GM12864 (cell line): ENCODE measurements around the gene C11orf21.

Experiments
- DNase-seq: peaks from one replicate; pipeline ENCODE4 v3.0.0-alpha.2; 2011; ENCODE audit warnings: low read depth
- H3K4me3 ChIP-seq: 2 replicates; pipeline ENCODE4 v1.5.1; 2011; ENCODE audit warnings: mild to moderate bottlenecking, low read depth, low read length, control low read depth
- TF ChIP-seq, protein P1 (sequence below): IDR thresholded peaks from 2 replicates; pipeline ENCODE4 v1.5.1; 2011; ENCODE audit warnings: low read depth, mild to moderate bottlenecking, moderate library complexity, low read length, control low read depth, inconsistent platforms; ENCODE audit errors: missing control alignments

Gene C11orf21

DNA sequence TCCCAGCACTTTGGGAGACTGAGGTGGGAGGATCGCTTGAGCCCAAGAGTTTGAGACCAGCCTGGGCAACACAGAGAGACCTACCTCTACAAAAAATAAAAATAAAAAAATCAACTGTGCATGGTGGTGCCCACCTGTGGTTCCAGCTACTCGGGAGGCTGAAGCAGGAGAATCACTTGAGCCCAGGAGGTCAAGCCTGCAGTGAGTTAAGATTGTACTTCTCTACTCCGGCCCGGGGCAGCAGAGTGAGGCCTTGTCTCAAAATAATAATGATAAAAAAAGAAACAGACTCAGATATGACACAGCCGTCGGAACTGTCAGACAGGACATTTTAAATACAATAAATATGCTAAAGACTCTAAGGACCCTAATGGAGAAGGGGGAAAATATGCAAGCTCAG lies 49.7 kb downstream of the C11orf21 start:
- H3K4me3 ChIP-seq: no peak overlapping the region
- TF ChIP-seq, protein P1, sequence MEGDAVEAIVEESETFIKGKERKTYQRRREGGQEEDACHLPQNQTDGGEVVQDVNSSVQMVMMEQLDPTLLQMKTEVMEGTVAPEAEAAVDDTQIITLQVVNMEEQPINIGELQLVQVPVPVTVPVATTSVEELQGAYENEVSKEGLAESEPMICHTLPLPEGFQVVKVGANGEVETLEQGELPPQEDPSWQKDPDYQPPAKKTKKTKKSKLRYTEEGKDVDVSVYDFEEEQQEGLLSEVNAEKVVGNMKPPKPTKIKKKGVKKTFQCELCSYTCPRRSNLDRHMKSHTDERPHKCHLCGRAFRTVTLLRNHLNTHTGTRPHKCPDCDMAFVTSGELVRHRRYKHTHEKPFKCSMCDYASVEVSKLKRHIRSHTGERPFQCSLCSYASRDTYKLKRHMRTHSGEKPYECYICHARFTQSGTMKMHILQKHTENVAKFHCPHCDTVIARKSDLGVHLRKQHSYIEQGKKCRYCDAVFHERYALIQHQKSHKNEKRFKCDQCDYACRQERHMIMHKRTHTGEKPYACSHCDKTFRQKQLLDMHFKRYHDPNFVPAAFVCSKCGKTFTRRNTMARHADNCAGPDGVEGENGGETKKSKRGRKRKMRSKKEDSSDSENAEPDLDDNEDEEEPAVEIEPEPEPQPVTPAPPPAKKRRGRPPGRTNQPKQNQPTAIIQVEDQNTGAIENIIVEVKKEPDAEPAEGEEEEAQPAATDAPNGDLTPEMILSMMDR: no peak
- DNase-seq: no peak

DNA sequence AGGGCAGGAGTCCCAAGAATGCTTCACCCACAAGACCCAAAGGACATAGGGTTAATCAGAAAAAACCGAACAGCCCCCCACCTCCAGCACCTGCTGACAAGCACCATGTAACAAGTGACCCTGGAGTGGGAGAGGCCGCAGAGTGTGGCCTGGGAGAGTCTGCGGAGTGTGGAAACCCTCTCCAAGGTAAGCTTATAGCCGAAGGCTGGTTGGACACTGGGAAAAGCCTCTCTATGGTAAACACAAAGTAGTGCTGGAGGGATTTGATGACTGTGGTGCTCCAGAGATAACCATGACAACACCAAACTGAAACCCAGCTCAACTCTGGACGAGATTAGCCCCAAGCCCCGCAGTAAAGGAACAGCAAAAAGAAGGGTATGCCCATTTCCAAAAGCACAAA lies 50.6 kb downstream of the C11orf21 start:
- no peak overlapping the region for H3K4me3 ChIP-seq
- TF ChIP-seq, protein P1: no peak
- DNase-seq: no peak

DNA sequence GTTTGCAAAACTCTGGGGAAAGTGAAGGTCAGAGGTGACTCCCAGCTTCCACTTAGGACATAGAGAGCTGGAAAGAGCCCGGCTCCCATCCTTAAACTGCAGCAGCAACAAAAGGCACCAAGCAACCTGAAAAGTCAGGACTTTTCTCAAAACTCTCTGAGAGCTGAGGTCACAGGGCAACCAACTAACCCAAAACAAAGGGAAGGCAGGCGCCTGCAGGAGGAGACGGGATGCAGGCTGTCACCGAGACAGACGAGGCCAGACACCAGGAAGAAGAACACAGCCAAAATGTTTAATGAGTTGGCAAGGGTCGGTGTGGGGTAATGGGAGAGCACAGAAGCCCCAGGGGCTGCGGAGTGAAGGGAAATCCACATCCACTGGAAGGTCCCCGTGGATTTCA lies 51.2 kb downstream of the C11orf21 start:
- H3K4me3 ChIP-seq: no peak overlapping the region
- TF ChIP-seq, protein P1: no peak
- no peak for DNase-seq

DNA sequence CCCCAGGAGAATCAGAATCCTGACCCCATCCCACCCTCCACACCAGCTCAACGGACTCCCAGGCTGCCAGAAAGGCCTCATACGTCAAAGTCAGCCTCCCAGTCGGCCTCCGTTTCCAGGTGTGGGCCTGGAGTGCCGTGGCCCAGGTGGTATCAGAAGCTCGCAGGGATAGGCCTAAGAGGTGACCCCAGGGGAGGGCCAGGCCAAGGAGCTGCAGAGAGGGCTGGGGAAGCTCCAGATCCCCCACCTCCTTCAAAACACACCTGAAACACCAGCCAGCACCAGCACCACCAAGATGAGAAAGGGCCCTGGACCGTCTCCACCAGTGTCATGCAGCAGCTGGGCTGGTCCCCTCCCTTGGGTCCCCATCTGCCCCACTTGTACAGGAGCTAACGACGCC lies 51.7 kb downstream of the C11orf21 start:
- TF ChIP-seq, protein P1: no peak
- no peak for DNase-seq

DNA sequence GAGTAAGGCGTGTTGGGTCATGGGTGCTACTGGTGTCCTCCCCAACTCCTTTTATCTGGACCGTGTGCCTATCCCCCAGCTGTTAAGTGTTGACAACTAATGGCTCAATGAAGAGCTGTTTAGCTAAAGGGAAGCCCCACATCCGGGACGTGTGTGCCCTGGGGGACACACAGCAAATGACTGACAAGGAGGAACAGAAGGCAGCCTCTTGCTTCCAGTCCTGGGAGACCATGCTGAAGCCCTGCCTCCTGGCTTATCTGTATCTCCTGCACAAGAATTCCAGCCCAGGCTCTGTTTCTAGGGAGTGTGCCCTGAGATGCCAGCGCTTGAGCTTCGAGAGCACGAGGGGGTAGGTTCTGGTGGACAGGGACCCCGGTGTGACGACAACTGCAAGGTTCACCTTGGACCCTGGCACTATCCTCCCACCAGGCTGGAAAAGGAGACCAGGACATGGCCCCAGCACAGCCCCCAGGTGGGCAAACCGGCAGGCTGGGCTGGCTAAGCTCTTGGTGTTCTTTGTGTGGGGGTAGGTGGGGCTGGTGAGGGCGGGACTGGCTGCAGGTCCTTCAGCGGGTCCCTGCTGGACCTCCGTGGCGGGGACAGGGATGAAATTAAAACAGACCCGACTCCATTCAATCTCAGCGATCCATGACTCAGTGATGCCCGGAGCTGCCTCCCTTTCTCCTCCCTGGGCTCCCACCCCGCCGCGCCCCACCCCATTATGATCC lies 52.4 kb downstream of the C11orf21 start:
- TF ChIP-seq, protein P1: no peak
- DNase-seq: no peak
- no peak overlapping the region for H3K4me3 ChIP-seq

More for the DNA sequence above, 51.7 kb downstream of the C11orf21 start:
- H3K4me3 ChIP-seq: no peak overlapping the region

DNA sequence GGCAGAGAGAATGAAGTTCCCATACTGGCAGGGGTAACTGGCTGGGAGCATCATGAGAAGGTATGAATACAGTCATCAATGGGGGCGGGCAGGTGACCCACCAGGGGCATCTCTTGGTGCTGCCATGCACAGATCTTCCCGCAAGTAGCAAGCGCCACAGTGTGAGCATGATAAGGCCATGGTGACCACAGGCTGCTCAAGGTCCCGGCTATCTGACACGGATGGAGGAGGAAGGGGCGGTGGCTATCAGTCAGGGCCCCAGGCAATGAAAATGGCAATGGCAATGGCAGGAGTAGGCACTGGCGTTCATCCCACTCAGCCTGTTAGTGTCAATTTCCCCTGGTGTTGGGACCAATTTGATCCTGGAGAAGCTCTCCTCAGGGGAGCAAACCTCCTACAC lies 53.0 kb downstream of the C11orf21 start:
- TF ChIP-seq, protein P1: no peak

DNA sequence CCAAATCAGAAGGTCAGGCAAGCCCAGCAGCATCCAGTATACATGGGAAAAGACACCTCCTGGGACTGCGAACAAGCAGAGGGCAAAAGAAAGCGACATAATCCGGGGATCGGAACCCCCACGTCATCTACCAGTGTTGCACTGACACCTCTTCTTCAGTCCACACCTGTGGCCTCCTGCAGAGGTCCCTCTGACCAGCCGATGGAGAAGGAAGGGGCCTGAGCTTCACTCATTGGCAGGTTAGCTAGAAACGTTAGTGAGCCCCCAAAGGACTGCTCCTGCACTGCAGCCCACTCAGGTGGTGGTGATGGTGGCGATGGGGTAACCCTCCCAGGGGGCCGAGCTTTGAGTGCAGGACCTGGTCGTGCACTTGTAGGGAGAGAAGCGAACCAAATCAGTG lies 53.5 kb downstream of the C11orf21 start:
- no peak for DNase-seq
- H3K4me3 ChIP-seq: no peak overlapping the region
- TF ChIP-seq, protein P1: no peak

More for the DNA sequence above, 53.0 kb downstream of the C11orf21 start:
- no peak for DNase-seq
- H3K4me3 ChIP-seq: no peak overlapping the region
